HCT116 (cell line): Measurements from ENCODE around the gene CCDC57.

Source experiments
- CBX3 ChIP-seq: IDR thresholded peaks from 2 replicates; pipeline ENCODE4 v1.6.1; 2012; ENCODE audit warnings: low read depth
- CTCF ChIP-seq, 3 experiments: fragments of 200-600 bp in 1 of 3; sonication (generic) in 1 of 3; IDR thresholded peaks in 2 of 3; conservative IDR thresholded peaks in 1 of 3; 2 replicates each; pipeline ENCODE4 v1.5.1; 2012 to 2017; ENCODE audit warnings: low read depth in 2 of 3, low read length in 2 of 3, antibody characterized with exemption in 1 of 3, borderline replicate concordance in 1 of 3, control low read depth in 1 of 3, mild to moderate bottlenecking in 1 of 3, mixed read lengths in 1 of 3, mixed run types in 1 of 3, moderate library complexity in 1 of 3; ENCODE audit not compliant: insufficient read depth in 1 of 3
- ELF1 ChIP-seq: IDR thresholded peaks from 2 replicates; pipeline ENCODE4 v1.6.1; 2012; ENCODE audit warnings: low read depth, borderline replicate concordance
- EZH2 ChIP-seq: fragments of 200-600 bp; sonication (generic); IDR thresholded peaks from 2 replicates; pipeline ENCODE4 v1.6.1; 2017; ENCODE audit warnings: antibody characterized with exemption, mixed run types
- EZH2phosphoT487 ChIP-seq: fragments of 200-600 bp; IDR thresholded peaks from 2 replicates; pipeline ENCODE4 v1.6.1; 2018; ENCODE audit warnings: antibody characterized with exemption, borderline replicate concordance
- POLR2A ChIP-seq: IDR thresholded peaks from 2 replicates; pipeline ENCODE4 v1.7.0; 2011; ENCODE audit warnings: borderline replicate concordance; ENCODE audit not compliant: insufficient read depth, insufficient read length; ENCODE audit errors: extremely low read depth
- POLR2AphosphoS5 ChIP-seq: IDR thresholded peaks from 2 replicates; pipeline ENCODE4 v1.6.1; 2011; ENCODE audit warnings: mild to moderate bottlenecking, low read depth, low read length, moderate library complexity
- YY1 ChIP-seq: IDR thresholded peaks from 2 replicates; pipeline ENCODE4 v1.6.1; 2011; ENCODE audit warnings: low read length, low read depth, moderate library complexity, mild to moderate bottlenecking; ENCODE audit not compliant: insufficient replicate concordance; ENCODE audit errors: extremely low read depth
- ZFX ChIP-seq: fragments of 450-650 bp; IDR thresholded peaks from 2 replicates; pipeline ENCODE4 v1.6.1; 2017
- ZNF274 ChIP-seq: fragments of 200-500 bp; sonication (Bioruptor generic); IDR thresholded peaks from 2 replicates; pipeline ENCODE4 v1.6.1; 2014; ENCODE audit warnings: mild to moderate bottlenecking, low read depth, low read length, inconsistent platforms

- TF ChIP-seq CBX3 (no peak), EZH2phosphoT487 (no peak), POLR2AphosphoS5 (no peak), CTCF (IDR thresholded peaks at IDR 0.05 in 2 of 3, conservative IDR thresholded peaks at IDR 0.05 in 1 of 3; ENCODE audit: borderline replicate concordance in 1 of 3, insufficient read depth in 1 of 3, low read depth in 2 of 3, low read length in 2 of 3) (no peak), POLR2A (no peak), ZFX (no peak), ZNF274 (no peak), ELF1 (no peak), EZH2 (no peak), YY1 (no peak)
These were observed 12.5 kb downstream of the CCDC57 start for GRCh38 chr17:82200135-82200534.
